Frontal cortex (tissue), 4 donors: Measurements from ENCODE around the gene ZNF609. TPM values are rescaled to one million over a fixed set of nuclear protein-coding genes. Genes with fewer than 3 reads are reported as not detected.

ENCODE experiments used
- DNase-seq, 2 donors: peaks; one replicate each; pipeline ENCODE4 v3.0.0; 2012; ENCODE audit warnings: low spot score in 2 of 2
- FAIRE-seq: peaks from 2 replicates; lab custom pipeline; 2012; peaks lifted over from hg19 to GRCh38; lab: Jason Lieb, UNC
- small RNA-seq: library from RNA; depleted of rRNA; stranded (forward); fragments of <200 nt; gene quantifications from one replicate; pipeline ENCODE3, GENCODE V24; 2014
- total RNA-seq: library from RNA; depleted of rRNA; stranded (reverse); fragments of >200 nt; gene quantifications from one replicate; pipeline ENCODE4 v1.2.3, GENCODE V29; 2014
- donor health status: control.
- donor health status: control.
- donor health status: control.

The ZNF609 gene
- total RNA-seq, 1 donor from 2014 or later, result 26.9 TPM

- FAIRE-seq (no peak), DNase-seq (no peak)
Measured at GRCh38 chr15:64705006-64705405, 244.6 kb downstream of the ZNF609 start.

- FAIRE-seq, result no peak
- DNase-seq, result no peak
Measured at GRCh38 chr15:64706011-64706911, 245.9 kb downstream of the ZNF609 start.

GRCh38 chr15:64710676-64711428 is 250.5 kb downstream of the ZNF609 start:
- no peak for FAIRE-seq

GRCh38 chr15:64712353-64712752 is 252.0 kb downstream of the ZNF609 start:
- FAIRE-seq, result no peak
- DNase-seq, result no peak

More at GRCh38 chr15:64710676-64711428, 250.5 kb downstream of the ZNF609 start:
- no peak for DNase-seq

GRCh38 chr15:64713592-64713991 is 253.2 kb downstream of the ZNF609 start:
- FAIRE-seq (no peak), DNase-seq (no peak)

GRCh38 chr15:64716452-64716851 is 256.1 kb downstream of the ZNF609 start:
- DNase-seq, result no peak
- FAIRE-seq, result no peak

GRCh38 chr15:64717130-64717529 is 256.8 kb downstream of the ZNF609 start:
- no peak for DNase-seq
- no peak for FAIRE-seq

GRCh38 chr15:64717735-64718495 is 257.5 kb downstream of the ZNF609 start:
- DNase-seq (no peak), FAIRE-seq (no peak)

- no peak for FAIRE-seq
- DNase-seq, result no peak
Measured at GRCh38 chr15:64720188-64720587, 259.8 kb downstream of the ZNF609 start.

GRCh38 chr15:64730151-64730550 is 269.8 kb downstream of the ZNF609 start:
- no peak for FAIRE-seq
- no peak for DNase-seq

- no peak for FAIRE-seq
- DNase-seq, result peak; percentile 49 to 74
Measured at GRCh38 chr15:64731012-64731804, 270.8 kb downstream of the ZNF609 start.

- FAIRE-seq, result no peak
- DNase-seq, result no peak
Measured at GRCh38 chr15:64731805-64732151, 271.4 kb downstream of the ZNF609 start.

GRCh38 chr15:64732156-64732860 is 271.9 kb downstream of the ZNF609 start:
- FAIRE-seq (no peak), DNase-seq (no peak)

Small RNA genes within 50 kb of the gene (small RNA-seq; reads per million reads assigned to genes)
- not detected for gene AC100830.2
- not detected for gene RF00019
- gene RNU6-549P, result not detected

Other genes with a start within 250 kb of the ZNF609 start
- 46.1 TPM for gene CSNK1G1, start 104.4 kb upstream of the ZNF609 start, total RNA-seq
- gene PCLAF, start 79.1 kb upstream of the ZNF609 start, total RNA-seq, result 2.9 TPM
- 14.3 TPM for gene TRIP4, start 72.7 kb upstream of the ZNF609 start, total RNA-seq